HG03064 (cell line): ENCODE data around the gene OR4C12.
"Not testable (repeated sequence)": the region's sequence is repeated elsewhere in the genome, so short reads cannot be mapped to it uniquely, and the experiment has no call there.

Experiments used
- ATAC-seq: cut with Tn5 transposase; IDR thresholded peaks from one replicate; pipeline ENCODE4 v1.9.1; 2021; ENCODE audit warnings: low read depth; ENCODE audit not compliant: unreplicated experiment

OR4C12 gene

DNA sequence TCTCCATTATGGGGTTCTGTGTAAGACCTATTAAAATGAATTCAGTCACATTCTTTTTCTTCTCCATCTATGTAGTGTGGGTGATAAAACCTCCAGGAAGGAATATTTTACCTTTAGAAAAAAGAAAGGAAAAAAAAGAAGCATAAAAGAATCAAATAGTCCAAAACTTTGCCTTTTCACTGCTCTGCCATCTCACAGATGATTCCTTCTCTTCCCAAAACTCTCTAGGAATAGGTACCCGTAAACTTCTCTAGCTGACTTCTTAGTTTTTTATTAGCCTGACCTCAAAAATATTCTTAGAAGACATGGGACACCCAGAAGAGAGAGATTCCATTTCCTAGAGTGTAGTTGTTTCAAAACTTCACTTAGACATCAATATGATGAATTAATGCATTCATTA, at the start of gene OR4C12:
OR4C12 (minus strand) TSS at position 101 of the 400 bp plus-strand sequence; CDS start at position 67, 34 bp downstream.
- not testable (repeated sequence) for ATAC-seq

DNA sequence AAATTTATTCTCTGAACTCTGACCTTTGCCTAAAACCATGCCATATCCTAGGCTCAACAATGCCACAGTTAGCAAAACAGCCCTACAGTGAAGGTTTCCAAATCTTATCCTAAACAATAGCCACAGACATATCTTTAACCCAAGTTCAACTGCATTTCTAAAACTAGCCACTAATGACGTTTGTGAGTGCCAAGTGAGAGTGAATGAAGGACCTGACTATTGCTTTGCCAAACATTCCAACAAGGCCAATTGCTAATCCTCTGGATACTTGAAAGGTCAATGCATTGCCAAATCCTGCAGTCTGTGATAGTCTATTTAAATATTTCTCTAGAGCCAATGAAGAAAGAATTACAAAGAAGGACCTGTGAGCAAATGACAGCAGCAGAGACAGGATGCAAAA, 47.9 kb upstream of the OR4C12 start:
- no peak for ATAC-seq

- ATAC-seq, result no peak
Observed at GRCh38 chr11:49995565-49995964, 13.2 kb upstream of the OR4C12 start.

DNA sequence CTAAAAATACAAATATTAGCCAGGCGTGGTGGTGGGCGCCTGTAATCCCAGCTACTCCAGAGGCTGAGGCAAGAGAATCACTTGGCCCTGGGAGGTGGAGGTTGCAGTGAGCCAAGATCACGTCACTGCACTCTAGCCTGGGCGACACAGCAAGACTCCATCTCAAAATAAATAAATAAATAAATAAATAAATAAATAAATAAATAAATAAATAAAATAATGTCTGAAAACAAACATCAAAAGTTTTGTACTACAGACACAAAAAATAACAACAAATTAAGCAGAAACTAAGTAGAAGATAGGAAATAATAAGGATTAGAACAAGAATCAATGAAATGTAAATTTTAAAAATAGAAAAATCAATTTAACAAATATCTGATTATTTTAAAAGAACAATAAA, 8.9 kb downstream of the OR4C12 start:
- ATAC-seq, result not testable (repeated sequence)

- no peak for ATAC-seq
Observed at GRCh38 chr11:49952091-49952490, 30.2 kb downstream of the OR4C12 start, which contains the start of gene OR4C13. Gene OR4C13, plus strand, starts transcription at chr11:49952391. Its CDS starts 32 bp downstream, at chr11:49952423.

DNA sequence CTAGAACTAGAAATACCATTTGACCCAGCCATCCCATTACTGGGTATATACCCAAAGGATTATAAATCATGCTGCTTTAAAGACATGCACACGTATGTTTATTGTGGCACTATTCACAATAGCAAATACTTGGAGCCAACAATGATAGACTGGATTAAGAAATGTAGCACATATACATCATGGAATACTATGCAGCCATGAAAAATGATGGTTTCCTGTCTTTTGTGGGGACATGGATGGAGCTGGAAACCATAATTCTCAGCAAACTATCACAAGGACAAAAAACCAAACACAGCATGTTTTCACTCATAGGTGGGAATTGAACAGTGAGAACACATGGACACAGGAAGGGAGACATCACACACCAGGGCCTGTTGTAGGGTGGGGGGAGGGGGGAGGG, 33.6 kb downstream of the OR4C12 start:
- ATAC-seq, result not testable (repeated sequence)
